NB4 (cell line): ENCODE measurements around the gene ROBO1.

Experiments used
- DNase-seq: peaks from one replicate; pipeline ENCODE4 v3.0.0; 2010; ENCODE audit warnings: low read depth
- H3K4me3 ChIP-seq: one replicate; pipeline ENCODE4 v1.5.1; 2011; ENCODE audit warnings: mild to moderate bottlenecking, low read depth, low read length, moderate library complexity
- CTCF ChIP-seq: IDR thresholded peaks from one replicate; pipeline ENCODE4 v1.5.1; 2012; ENCODE audit warnings: low read depth, low read length
- MAX ChIP-seq: IDR thresholded peaks from 2 replicates; pipeline ENCODE4 v1.6.1; 2011; ENCODE audit warnings: low read depth, low read length
- MYC ChIP-seq: IDR thresholded peaks from 2 replicates; pipeline ENCODE4 v1.6.1; 2011; ENCODE audit warnings: low read depth, low read length
- POLR2A ChIP-seq: IDR thresholded peaks from 2 replicates; pipeline ENCODE4 v1.6.1; 2011; ENCODE audit warnings: mild to moderate bottlenecking; ENCODE audit not compliant: insufficient read length; ENCODE audit errors: extremely low read depth

Gene ROBO1

GRCh38 chr3:79461129-79461792 is 306.5 kb downstream of the ROBO1 start:
- TF ChIP-seq CTCF (no peak), POLR2A (no peak), MYC (no peak), MAX (no peak)
- DNase-seq = no peak
- no peak overlapping the region for H3K4me3 ChIP-seq

- DNase-seq = no peak
- H3K4me3 ChIP-seq = no peak overlapping the region
- TF ChIP-seq MAX (no peak), POLR2A (no peak), CTCF (no peak), MYC (no peak)
Measured at GRCh38 chr3:79453600-79453999, 314.2 kb downstream of the ROBO1 start.

GRCh38 chr3:79436387-79436786 is 331.4 kb downstream of the ROBO1 start:
- DNase-seq = no peak
- no peak overlapping the region for H3K4me3 ChIP-seq
- no peak for TF ChIP-seq MAX
- no peak for TF ChIP-seq CTCF
- TF ChIP-seq MYC = no peak
- TF ChIP-seq POLR2A = no peak

- no peak for DNase-seq
- TF ChIP-seq CTCF = no peak
- TF ChIP-seq MYC = no peak
- no peak for TF ChIP-seq MAX
- TF ChIP-seq POLR2A = no peak
- H3K4me3 ChIP-seq = no peak overlapping the region
Measured at GRCh38 chr3:79427081-79427480, 340.7 kb downstream of the ROBO1 start.

- no peak overlapping the region for H3K4me3 ChIP-seq
- TF ChIP-seq MAX (no peak), MYC (no peak), POLR2A (no peak)
- no peak for DNase-seq
Measured at GRCh38 chr3:79424811-79425210, 343.0 kb downstream of the ROBO1 start.

GRCh38 chr3:79423417-79423816 is 344.4 kb downstream of the ROBO1 start:
- H3K4me3 ChIP-seq = no peak overlapping the region
- TF ChIP-seq MYC (no peak), MAX (no peak), POLR2A (no peak), CTCF (no peak)
- no peak for DNase-seq
